HG02642 (cell line): ENCODE data around the gene TMEM233.

ENCODE experiments used
- ATAC-seq: cut with Tn5 transposase; IDR thresholded peaks from one replicate; pipeline ENCODE4 v1.9.1; 2021; ENCODE audit warnings: mild to moderate bottlenecking; ENCODE audit not compliant: unreplicated experiment, poor library complexity

Gene TMEM233

GRCh38 chr12:119593578-119594398 lies at the start of gene TMEM233:
TMEM233 (plus strand) TSS chr12:119593774; CDS start chr12:119593849, 75 bp downstream.
- ATAC-seq: no peak

- ATAC-seq: no peak
These were observed 48.6 kb upstream of the TMEM233 start for GRCh38 chr12:119544765-119545625.

DNA sequence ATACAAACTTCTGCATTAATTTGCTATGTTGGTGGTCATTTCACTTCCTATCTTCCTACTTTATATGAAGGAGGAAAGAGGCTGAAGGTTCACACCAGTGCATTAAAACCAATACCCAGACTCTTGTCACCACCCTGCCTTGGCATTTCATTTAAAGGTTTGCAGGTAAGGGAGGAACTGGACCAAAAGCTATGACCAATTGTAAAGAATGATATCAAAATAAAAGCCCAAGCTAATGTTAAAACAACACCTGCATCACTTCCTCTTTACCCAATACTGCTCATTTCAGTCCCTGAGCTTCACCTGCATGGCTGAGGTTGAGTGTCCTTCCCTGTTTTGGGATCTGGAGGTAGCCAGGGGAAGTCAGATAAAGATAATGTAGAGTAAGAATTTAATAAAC lies 47.2 kb upstream of the TMEM233 start:
- ATAC-seq: no peak

GRCh38 chr12:119547001-119547400 lies 46.6 kb upstream of the TMEM233 start:
- ATAC-seq: no peak

DNA sequence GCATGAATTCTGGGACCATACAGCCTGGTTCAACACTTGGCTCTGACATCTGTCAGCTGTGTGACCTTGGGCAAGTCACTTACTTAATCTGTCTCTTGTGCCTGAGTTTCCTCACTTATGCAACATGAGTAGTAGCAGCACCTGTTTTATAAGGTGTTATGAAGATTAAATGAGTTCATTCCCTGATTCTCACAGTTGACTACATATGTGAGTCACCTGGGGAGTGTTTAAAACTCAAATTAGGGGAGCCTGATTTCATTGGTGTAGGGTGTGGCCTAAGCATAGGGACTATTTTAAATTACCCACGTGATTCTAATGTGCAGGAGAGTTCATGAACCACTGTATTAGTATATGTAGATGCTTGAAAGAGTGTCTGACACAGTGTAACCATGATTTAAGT lies 36.7 kb upstream of the TMEM233 start:
- ATAC-seq: no peak

DNA sequence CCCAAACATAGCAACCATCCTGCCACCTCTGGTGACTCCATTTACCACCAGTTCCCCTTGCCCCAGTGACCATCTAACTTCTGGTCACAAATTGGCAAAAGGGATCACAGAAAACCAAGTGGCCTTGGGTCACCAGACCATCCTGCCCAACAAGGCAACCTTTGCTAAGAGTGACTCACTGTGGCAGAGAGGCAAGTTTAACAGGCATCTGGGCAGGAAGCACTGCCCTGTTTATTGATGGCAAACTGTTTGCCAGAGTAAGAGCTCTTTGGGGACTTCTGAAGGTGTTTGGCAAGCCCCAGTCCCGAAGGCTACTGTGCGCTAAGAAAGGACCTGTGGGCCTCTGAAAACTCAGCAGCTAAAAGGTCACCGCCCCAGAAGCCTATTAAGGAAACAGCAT lies 28.2 kb upstream of the TMEM233 start:
- ATAC-seq: no peak

DNA sequence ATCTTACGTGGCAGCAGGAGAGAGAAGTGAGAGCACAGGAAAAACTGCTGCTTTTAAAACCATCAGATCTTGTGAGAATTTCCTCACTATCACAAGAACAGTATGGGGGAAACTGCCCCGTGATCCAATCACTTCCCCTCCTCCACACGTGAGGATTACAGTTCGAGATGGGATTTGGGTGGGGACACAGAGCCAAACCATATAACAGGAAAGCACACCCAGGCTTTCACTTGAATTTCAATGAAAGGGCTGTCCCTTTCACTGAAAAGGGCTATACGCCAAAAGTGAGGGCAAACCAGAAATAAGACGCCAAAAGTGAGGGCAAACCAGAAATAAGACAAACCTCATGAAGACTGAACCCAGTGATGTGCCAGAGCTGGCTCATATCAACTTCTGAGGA lies 22.8 kb upstream of the TMEM233 start:
- no peak for ATAC-seq

DNA sequence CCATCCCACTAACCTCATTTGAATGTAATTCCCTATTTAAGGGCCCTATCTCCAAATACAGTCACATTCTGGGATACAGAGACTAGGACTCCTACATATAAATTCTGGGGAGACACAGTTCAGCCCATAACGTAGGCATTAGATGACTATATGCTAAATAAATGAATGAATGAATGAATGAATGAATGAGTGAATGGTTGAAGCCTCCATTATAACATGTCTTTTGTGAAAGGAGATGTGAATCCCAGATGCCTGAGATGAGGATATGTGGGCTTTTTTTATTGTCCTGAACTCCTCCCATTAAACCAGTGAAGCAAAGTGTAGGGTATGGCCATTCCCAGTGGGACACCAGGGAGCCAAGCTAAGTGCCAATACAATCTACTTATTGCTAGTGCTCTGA lies 20.5 kb upstream of the TMEM233 start:
- ATAC-seq: no peak

DNA sequence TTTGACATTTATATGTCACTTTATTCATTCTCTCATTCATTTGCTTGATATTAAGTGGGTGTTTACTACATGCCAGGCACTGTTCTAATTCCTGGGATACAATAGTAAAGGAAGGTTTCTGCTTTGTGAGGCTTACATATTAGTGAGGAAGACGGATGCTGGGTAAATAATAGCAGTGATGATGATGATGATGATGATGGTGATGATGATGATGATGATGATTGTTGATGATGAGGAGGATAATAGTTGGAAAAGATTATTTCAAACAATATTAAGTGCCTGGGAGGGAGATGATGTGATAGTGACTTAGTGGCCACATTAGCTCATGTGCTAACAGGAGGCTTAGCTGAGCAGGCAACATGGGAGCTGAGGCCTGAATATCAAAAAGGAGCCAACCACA lies 19.3 kb upstream of the TMEM233 start:
- ATAC-seq: no peak

- ATAC-seq: no peak
These were observed 17.3 kb upstream of the TMEM233 start for GRCh38 chr12:119576118-119576810.

- no peak for ATAC-seq
These were observed 16.7 kb upstream of the TMEM233 start for GRCh38 chr12:119576915-119577314.

DNA sequence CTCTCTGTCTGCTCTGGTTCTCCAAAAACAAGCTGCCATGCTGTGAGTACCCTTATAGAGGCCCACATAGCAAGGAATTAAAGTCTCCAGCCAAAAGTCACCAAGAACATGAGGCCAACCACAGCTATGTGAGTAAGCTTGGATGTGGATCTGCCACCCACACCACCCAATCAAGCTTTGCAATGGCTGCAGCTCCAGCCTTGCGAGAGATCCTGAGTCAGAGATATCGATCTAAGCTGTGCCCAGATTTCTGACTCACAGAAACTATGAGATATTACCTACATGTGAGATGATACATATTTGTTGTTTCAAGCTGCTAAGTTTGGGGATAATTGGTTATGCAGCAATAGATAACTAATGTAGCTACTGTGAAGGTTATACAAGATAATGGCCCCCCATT lies 15.5 kb upstream of the TMEM233 start:
- ATAC-seq: no peak

DNA sequence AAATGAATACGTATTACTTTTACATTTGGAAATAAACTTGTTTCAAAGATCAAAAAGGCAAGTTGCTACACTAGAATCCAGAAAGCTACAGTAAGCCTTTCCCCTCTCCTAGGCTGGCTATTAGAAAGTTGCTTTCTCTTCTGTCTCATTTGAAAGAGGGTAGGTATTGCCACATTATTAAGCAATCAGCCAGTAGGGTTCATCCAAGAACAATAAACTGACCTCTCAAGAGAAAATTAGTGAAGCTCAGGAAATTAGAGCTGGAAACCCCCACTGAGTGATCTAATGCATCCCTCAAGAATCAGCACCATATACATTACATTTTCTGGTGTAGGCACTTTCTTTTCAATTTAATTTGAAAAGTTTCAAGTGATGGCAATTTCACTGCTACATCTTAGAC lies 4.5 kb upstream of the TMEM233 start:
- ATAC-seq: no peak

DNA sequence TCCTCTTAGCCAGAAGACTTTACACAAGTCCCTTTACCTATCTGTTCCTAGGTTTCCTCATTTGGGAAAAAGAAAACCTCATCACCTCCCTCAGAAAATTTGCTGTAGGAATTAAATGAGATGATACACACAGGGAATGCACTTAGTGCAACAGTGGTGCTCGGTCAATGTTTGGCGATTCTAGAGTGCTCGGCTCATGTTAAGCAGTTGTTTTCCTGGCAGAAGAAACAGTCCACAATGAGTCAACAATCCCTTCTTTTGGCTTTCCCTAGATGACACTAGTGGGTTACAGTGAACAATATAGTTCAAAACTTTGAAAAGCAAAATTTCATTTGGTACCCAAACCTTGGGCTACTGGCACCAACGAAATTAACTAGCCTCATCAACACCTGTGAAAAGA lies 3.9 kb upstream of the TMEM233 start:
- no peak for ATAC-seq

DNA sequence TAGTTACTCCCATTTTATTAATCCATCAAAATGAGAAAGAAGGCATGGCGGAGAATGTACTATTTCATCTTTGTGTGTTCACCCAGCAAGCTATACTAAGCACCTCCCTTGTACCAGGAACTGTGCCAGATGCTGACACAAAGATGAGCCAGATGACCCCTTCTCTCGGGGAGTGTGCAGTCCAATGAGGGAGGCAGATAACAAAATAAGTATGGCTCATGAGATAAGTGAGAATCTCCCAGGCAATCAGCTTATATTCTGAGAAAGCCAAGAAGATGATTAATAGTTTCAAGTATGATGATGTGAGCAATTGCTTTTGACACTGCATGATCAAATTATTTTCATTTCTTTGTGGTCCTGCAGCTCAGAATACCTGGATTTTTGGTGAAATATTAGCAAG lies 1.3 kb upstream of the TMEM233 start:
- no peak for ATAC-seq

GRCh38 chr12:119594399-119594730 lies 791 bp downstream of the TMEM233 start:
- ATAC-seq: no peak

- ATAC-seq: no peak
These were observed 1.3 kb downstream of the TMEM233 start for GRCh38 chr12:119594772-119595445.

DNA sequence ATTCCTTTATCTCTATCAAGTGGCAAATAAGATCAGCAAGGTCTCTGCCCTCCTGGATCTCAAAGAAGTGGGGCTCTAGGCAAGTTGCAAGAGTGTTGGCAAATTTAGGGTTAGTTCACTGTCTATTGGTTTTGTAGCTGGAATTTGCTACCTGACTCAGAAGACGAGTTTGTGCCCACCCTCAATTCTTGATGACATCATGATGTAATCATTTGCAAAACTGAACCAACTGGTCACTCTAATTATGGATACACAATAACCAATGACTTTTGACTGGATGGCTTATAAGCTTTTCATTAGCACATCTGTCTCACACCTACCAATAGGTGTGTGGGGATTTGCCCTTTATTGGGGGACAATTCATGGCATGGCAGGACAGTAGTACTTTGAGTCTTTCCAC lies 4.6 kb downstream of the TMEM233 start:
- ATAC-seq: no peak

- ATAC-seq: no peak
These were observed 8.5 kb downstream of the TMEM233 start for GRCh38 chr12:119601877-119602733.

DNA sequence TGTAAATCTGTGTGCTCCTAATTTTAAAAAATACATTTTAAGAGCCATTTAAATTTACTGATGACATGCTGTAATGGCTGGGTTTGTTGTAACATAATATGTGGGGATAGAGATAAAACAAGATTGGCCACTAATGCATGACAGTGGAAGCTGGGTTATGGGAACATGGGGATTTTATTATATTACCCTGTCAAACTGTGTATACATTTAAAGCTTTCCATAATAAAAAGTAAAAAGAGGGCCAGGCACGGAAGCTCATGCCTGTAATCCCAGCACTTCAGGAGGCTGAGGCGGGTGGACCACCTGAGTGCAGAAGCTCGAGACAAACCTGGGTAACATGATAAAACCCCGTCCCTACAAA lies 9.1 kb downstream of the TMEM233 start:
- ATAC-seq: no peak
